NCI-H1930 (cell line): Measurements from ENCODE around the gene SZRD1.

Source experiments
- DNase-seq, 2 experiments: peaks; one replicate each; lab custom pipeline; 2025; lab: John Stamatoyannopoulos, UW

SZRD1 gene

GRCh38 chr1:16367258-16367967 lies 371 bp downstream of the SZRD1 start:
- peak; percentile 67 to 69 for DNase-seq

DNA sequence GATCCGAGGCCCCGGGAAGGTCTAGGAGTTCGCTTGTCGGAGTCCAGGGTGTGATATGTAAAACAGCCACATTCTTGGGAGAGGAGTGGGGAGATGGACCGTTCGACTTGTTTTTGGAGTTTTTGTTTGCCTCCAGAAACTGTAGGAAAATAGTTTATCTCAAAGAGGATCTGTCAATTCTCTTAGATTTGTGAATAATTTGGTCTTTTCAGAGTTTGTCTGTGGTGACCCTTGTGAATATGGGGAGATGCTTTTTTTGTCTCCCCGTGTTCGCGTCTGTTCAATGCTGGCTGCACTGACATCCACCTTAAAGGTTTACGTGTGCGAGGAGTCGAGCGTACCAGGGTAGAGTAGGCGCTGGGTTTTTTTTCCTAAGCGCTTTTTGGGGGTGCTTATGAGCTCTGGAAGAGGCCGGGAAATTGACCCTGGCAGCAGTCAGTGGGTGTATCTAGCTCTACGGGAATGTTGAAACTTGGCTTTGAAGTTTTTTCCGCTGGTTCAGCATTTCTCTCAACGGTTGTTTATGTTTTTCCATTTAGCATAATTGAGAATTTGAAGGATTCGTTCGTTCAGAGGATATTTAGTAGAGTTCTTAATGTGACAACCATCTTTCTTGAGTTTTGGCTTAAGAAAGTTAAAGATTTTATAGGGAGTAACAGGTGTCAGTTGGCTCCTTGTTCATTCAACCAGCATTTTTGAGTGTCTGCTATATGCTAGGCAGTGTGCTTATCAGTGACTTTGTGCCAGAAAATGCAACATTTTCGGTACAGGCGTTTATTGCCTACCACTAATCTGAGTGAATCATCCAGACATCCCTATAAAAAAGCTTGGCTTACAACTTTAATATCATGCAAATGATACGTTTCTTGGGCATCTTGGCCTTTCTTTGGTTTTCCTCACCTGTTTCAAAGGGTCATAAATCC lies 1.2 kb downstream of the SZRD1 start:
- DNase-seq, result no peak

- no peak for DNase-seq
Measured at GRCh38 chr1:16369821-16370220, 2.8 kb downstream of the SZRD1 start.

GRCh38 chr1:16371725-16372124 lies 4.7 kb downstream of the SZRD1 start:
- DNase-seq, result no peak

DNA sequence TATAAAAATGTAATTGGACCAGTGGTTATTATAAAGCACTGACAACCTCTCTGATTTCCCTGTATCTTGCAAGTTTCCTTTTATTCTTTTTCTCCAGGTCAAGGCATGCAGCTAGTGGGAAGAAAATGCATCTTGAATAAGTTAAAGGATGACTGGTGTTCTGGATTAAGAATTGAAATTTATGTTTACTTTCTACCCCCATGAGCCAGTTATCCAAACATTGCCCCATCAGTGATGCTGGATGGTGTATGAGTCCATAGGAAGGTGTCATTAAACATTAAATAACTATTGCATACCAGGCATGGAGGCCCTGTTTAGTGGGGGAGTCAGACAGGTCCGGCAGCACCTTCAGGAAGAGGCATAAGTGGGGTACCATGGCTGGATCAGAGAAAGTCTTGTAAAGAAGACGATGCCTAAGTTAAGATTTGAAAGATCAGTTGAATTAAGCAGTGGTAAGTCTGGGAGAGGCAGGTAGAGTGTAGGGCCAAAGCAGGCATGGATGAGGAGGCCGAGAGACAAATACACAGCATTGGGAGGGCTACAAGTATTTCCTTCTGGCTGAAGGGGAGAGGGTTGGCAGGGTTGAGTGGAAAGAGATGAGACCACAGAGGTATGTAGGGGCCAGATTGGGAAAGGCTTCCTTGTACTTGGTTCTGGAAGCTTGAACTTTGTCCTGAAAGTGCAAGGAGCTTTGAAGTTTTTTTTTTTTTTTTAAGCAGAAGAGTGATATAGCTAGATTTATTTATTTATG lies 5.7 kb downstream of the SZRD1 start:
- DNase-seq, result no peak

GRCh38 chr1:16374266-16374665 lies 7.2 kb downstream of the SZRD1 start:
- DNase-seq, result no peak

GRCh38 chr1:16375521-16376340 lies 8.7 kb downstream of the SZRD1 start:
- no peak for DNase-seq

DNA sequence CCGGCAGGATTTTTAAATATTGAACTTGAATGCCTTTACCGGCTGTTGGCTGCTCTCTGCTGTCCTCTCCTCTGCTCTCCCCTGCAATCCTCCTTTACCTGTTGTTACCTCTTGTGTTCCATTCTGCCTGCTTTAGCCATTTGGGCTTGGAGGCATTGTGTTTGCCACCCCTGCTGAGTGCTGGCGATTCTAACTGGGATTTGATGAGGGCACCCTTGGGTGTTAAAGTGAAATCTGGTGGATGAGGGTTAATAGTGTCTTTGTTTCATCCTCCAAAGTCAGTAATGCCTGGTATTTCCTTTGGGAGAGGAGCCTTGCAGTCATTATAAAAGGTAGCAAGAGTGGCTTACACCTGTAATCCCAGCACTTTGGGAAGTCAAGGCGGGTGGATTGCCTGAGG lies 9.9 kb downstream of the SZRD1 start:
- DNase-seq, result no peak

DNA sequence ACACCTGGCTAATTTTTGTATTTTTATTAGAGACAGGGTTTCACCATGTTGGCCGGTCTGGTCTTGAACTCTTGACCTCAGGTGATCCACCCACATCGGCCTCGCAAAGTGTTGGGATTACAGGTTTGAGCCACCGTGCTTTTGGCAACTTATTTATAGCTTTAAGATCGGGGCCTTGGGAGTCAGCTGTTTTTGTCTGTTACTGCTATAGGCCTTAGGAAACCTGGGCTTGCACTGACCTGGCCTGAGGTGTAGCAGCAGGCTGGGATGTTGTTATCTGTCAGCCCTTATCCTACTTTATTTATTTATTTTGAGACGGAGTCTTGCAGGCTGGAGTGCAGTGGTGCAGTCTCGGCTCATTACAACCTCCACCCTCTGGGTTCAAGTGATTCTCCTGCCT lies 11.4 kb downstream of the SZRD1 start:
- no peak for DNase-seq

DNA sequence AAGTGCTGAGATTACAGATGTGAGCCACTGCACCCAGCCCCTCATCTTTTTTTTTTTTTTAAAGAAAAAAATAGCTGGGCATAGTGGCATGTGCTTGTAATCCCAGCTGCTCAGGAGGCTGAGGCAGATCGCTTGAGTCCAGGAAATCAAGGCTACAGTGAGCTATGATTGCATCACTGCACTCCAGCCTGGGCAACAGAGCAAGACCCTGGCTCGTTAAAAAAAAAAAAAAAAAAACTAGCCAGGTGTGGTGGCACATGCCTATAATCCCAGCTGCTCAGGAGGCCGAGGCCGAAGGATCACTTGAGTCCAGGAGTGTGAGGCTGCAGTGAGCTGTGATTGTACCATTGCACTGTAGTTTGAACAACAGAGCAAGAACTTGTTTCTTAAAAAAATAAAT lies 13.8 kb downstream of the SZRD1 start:
- DNase-seq, result no peak

GRCh38 chr1:16383888-16384287 lies 16.8 kb downstream of the SZRD1 start:
- no peak for DNase-seq

- DNase-seq, result no peak
Measured at GRCh38 chr1:16385659-16386453, 18.8 kb downstream of the SZRD1 start.

- DNase-seq, result no peak
Measured at GRCh38 chr1:16386454-16387113, 19.5 kb downstream of the SZRD1 start.

- DNase-seq, result no peak
Measured at GRCh38 chr1:16387201-16388188, 20.5 kb downstream of the SZRD1 start.

- DNase-seq, result no peak
Measured at GRCh38 chr1:16391411-16391810, 24.4 kb downstream of the SZRD1 start.

DNA sequence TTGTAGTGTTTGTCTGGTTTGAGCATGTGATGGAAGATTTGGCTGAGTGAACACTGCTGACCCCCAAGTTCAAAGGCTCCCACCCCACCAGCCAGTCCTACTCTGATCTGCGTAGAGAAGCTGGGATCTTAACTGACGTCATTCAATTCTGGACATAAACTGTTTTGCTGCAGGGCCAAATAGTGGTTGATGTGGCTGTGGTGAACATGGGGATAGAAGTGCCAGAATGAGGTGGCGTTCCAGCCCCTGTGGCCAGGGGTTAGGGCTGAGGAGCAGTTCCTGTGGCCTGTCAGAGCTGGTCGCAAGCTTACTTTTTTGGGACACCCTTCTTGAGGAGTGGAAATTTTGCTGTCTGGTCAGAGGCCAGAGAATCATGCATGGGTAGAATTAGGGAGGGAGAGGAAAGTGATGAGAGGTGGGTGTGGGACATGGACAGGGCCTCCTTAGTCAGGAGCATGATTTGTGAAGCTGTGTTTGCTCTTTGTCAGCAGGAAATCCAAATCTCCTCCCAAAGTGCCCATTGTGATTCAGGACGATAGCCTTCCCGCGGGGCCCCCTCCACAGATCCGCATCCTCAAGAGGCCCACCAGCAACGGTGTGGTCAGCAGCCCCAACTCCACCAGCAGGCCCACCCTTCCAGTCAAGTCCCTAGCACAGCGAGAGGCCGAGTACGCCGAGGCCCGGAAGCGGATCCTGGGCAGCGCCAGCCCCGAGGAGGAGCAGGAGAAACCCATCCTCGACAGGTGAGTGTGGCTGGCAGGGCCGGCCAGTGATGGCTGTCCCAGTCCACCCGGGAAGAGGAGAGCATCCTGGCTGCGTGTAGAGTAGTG lies 25.9 kb downstream of the SZRD1 start:
- DNase-seq, result no peak

GRCh38 chr1:16393570-16394521 lies 26.8 kb downstream of the SZRD1 start:
- DNase-seq, result no peak
